ENCODE data around the gene EFNB2.

GRCh38 chr13:106514928-106515634 is 20.4 kb downstream of the EFNB2 start:
- TF ChIP-seq IKZF3 (tag by site-specific recombination; IDR thresholded peaks at IDR 0.05) (peak; percentile 77), CTCF (tag by site-specific recombination; IDR thresholded peaks at IDR 0.05) (no peak), BCL6B (tag by site-specific recombination; IDR thresholded peaks at IDR 0.05) (no peak), INSM2 (tag by site-specific recombination; IDR thresholded peaks at IDR 0.05) (peak; percentile 57; the same call in 1 of the 2 replicates), ZNF362 (tag by site-specific recombination; IDR thresholded peaks at IDR 0.05) (no peak), ZNF639 (tag by site-specific recombination; IDR thresholded peaks at IDR 0.05) (no peak), ZNF155 (tag by site-specific recombination; IDR thresholded peaks at IDR 0.05) (no peak), ZBTB21 (tag by site-specific recombination; IDR thresholded peaks at IDR 0.05) (no peak), ZNF514 (tag by site-specific recombination; IDR thresholded peaks at IDR 0.05) (no peak), ZNF843 (tag by site-specific recombination; IDR thresholded peaks at IDR 0.05) (peak; percentile 62; the same call in 1 of the 2 replicates)
